ENCODE results near the gene RAB30. TPM values are rescaled to one million over a fixed set of nuclear protein-coding genes. Genes with fewer than 3 reads are reported as not detected.

Gene RAB30
- total RNA-seq, 4 donors from 2014 or later: 18.7 to 36.6 (median 27.5) TPM

DNA sequence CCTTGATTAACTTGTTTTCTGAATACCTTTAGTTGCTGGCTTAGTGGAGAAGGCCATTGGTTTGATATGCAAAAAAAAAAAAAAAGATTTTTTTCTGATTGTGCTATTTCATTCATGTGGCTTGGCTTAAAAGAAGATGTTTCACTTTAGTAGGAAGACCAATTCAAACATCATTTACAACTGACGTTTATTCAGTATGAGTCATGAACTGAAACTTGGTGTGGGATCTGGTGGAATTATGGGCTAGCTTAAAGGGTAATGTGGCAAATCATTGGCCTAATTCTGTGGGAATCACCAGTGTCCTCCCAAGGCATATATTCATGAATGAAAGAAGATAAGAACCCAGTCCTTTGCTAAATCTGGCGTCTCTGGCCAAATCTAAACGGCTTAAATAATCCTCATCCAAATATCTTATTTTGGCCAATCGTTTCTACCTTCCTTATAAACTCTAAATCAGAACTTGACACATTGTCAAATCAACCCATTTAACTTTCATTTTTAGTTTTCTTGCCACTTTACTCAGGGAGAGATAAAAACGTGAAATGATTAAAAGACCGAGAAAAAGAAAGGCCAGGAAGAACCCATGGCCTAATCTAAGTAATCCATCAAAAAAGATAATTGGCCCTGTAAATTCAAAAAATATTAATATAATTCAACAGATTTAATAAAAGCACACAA lies 93.1 kb downstream of the RAB30 start:
- no peaks in the 10 kb centered on the region for H3K27me3 ChIP-seq
- peaks cover 0 to 23% of the 10 kb centered on the region in 2 donors for H3K36me3 ChIP-seq
- 75 to 82% methylated on average over 5 of the region's 6 CpGs for WGBS, 2 donors (ENCODE audit: low coverage in 1 of 2)
- H3K4me1 ChIP-seq: peaks cover 0 to 13% (median 6%) of the 10 kb centered on the region in 3 donors
- TF ChIP-seq POLR2AphosphoS5 (IDR thresholded peaks at IDR 0.05) (no peak), EP300 (IDR thresholded peaks at IDR 0.05) (no peak), POLR2A (IDR thresholded peaks at IDR 0.05) (no peak)
- TF ChIP-seq, protein P1, sequence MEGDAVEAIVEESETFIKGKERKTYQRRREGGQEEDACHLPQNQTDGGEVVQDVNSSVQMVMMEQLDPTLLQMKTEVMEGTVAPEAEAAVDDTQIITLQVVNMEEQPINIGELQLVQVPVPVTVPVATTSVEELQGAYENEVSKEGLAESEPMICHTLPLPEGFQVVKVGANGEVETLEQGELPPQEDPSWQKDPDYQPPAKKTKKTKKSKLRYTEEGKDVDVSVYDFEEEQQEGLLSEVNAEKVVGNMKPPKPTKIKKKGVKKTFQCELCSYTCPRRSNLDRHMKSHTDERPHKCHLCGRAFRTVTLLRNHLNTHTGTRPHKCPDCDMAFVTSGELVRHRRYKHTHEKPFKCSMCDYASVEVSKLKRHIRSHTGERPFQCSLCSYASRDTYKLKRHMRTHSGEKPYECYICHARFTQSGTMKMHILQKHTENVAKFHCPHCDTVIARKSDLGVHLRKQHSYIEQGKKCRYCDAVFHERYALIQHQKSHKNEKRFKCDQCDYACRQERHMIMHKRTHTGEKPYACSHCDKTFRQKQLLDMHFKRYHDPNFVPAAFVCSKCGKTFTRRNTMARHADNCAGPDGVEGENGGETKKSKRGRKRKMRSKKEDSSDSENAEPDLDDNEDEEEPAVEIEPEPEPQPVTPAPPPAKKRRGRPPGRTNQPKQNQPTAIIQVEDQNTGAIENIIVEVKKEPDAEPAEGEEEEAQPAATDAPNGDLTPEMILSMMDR (IDR thresholded peaks at IDR 0.05): no peak
- H3K27ac ChIP-seq: no peak overlapping the region
- ATAC-seq: no peak
- no peaks in the 10 kb centered on the region for H3K9me3 ChIP-seq
- H3K4me3 ChIP-seq: no peak overlapping the region

DNA sequence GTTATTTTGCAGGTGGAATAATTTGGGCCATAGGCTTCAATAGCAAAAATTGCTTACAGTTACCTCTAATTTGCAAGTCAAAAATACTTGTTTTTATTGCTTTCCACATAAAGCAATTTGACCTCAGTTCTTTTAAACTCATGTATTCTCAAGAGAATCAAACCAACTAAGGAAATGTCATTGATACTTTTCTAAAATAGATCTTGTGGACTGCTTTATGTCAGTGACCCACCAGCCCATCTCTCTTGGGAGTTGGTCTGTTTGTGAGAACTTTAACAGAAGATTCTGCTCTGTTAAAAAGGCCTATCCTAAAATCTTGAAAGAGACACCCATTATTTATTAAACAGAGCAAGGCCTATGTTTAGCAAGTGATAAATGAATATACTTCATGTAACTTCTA lies 94.9 kb downstream of the RAB30 start:
- TF ChIP-seq, protein P1 (IDR thresholded peaks at IDR 0.05): no peak
- TF ChIP-seq POLR2AphosphoS5 (IDR thresholded peaks at IDR 0.05): no peak
- TF ChIP-seq POLR2A (IDR thresholded peaks at IDR 0.05): no peak
- no peak for TF ChIP-seq EP300 (IDR thresholded peaks at IDR 0.05)
- H3K27ac ChIP-seq: no peak overlapping the region

DNA sequence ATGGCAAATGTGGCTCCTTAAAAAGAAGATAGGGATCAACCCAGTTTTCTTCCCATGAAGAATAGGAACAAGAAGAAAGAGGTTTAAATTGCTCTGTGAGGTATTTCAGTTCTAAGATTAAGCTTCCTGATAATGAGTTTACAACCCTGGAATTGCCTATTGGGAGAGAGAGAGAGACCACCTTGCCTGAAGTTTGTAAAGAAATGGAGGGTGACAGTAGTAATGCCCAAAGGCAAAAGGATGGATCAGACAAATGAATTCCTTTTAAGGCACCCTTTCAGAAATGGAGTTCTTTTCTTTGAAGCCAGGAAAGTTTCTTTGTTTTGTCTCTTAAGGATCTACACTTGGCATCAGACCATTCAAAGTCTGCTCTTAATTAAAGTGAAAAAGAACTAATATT lies 95.8 kb downstream of the RAB30 start:
- H3K4me1 ChIP-seq: peaks cover 0 to 13% (median 6%) of the 10 kb centered on the region in 3 donors
- no peak overlapping the region for H3K27ac ChIP-seq
- H3K4me3 ChIP-seq: no peak overlapping the region
- no peak for TF ChIP-seq EP300 (IDR thresholded peaks at IDR 0.05)
- no peak for TF ChIP-seq POLR2AphosphoS5 (IDR thresholded peaks at IDR 0.05)
- no peak for TF ChIP-seq POLR2A (IDR thresholded peaks at IDR 0.05)
- TF ChIP-seq, protein P1 (IDR thresholded peaks at IDR 0.05): no peak
- H3K9me3 ChIP-seq: no peaks in the 10 kb centered on the region
- ATAC-seq: no peak
- peaks cover 0 to under 1% of the 10 kb centered on the region in 2 donors for H3K36me3 ChIP-seq
- H3K27me3 ChIP-seq: no peaks in the 10 kb centered on the region

More for the DNA sequence above, 94.9 kb downstream of the RAB30 start:
- Histone ChIP-seq H3K36me3 (peaks cover 0 to 10% of the 10 kb centered on the region in 2 donors), H3K4me1 (peaks cover 0 to 13% (median 6%) of the 10 kb centered on the region in 3 donors), H3K9me3 (no peaks in the 10 kb centered on the region), H3K4me3 (no peak overlapping the region), H3K27me3 (no peaks in the 10 kb centered on the region)
- ATAC-seq: no peak

DNA sequence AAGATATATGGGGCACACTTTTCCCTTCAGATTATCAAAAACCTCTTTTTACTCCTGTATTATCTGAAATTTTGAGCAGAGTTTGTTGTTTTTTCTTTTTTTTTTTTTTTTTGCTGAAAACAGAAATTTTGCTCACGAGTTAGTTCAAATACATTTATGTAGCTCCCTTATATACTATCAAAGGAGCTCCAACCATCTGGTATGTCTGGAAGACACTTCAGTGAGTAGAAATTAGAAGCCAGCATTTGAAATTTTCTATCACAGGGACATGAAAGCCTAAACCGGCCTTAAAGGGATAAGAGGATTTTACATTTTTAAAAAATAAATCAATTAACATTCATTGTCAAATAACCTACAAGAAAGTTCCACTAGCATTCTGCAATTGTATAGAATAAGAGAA lies 96.8 kb downstream of the RAB30 start:
- no peak for ATAC-seq

More for the DNA sequence above, 96.8 kb downstream of the RAB30 start:
- Histone ChIP-seq H3K4me1 (peaks cover 0 to 5% (median 3%) of the 10 kb centered on the region in 3 donors), H3K36me3 (no peaks in the 10 kb centered on the region), H3K9me3 (no peaks in the 10 kb centered on the region), H3K4me3 (no peak overlapping the region), H3K27ac (no peak overlapping the region), H3K27me3 (no peaks in the 10 kb centered on the region)
- 63 to 81% methylated on average over 2 of the region's 2 CpGs for WGBS, 2 donors (ENCODE audit: low coverage in 1 of 2)
- no peak for TF ChIP-seq EP300 (IDR thresholded peaks at IDR 0.05)
- no peak for TF ChIP-seq POLR2A (IDR thresholded peaks at IDR 0.05)
- TF ChIP-seq, protein P1 (IDR thresholded peaks at IDR 0.05): no peak
- no peak for TF ChIP-seq POLR2AphosphoS5 (IDR thresholded peaks at IDR 0.05)

Measured in gastroesophageal sphincter (tissue), 4 donors.